Measurements from ENCODE around the gene TLK1.

The TLK1 gene

DNA sequence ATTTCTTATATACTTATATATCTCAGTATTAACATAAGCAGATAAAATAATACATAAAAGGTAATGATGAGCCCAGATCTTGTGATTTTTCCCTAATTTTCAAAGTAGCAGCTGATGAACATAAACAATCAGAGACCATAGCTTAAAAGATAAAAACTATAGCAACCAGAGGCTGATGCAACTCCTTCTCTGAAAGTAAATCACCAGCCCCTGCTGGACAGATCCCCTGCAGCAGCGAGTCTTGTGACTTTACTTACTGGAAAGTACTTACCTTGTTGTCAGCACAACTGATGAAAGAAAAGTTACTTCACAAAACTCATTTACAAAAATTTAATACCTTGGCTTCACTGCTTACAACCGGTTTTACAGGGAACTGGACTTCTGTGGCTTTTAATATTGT is 164.4 kb downstream of the TLK1 start:
- no peak for DNase-seq

DNA sequence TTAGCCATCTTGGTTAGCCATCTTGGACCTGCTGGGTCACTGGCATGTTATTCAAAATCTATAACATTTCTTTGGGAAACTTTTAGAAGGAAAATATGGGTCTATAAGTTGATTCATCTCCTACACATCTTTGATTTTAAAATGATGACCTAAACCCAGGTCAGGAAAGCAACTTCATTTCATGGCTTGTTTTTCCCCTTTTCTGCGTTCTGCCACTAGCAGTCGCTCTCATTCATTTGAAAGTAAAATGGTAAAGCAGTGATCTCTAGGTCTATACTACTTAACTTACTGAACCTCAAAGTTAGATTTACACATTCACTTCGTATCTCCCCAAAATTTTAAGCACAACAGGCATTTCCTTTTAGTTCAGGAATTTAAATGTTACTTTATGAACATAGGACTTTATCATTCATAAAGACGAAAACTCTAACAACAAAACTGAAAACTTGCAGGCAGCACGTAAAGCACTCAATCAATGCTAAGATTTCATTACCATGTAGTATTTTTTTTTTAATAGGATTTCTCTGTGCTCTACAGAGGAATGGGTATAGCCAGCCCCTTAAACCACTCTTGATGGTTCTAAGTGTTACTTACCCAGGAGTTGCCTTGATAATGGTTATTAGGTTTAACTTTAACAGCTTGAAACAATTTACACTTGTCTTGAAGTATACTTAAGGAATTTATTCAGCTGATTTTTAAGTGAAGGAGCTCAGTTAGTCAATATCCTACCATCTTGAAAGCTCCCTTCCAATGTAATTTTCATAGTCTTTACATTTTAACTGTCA is 169.1 kb downstream of the TLK1 start:
- DNase-seq: no peak

DNA sequence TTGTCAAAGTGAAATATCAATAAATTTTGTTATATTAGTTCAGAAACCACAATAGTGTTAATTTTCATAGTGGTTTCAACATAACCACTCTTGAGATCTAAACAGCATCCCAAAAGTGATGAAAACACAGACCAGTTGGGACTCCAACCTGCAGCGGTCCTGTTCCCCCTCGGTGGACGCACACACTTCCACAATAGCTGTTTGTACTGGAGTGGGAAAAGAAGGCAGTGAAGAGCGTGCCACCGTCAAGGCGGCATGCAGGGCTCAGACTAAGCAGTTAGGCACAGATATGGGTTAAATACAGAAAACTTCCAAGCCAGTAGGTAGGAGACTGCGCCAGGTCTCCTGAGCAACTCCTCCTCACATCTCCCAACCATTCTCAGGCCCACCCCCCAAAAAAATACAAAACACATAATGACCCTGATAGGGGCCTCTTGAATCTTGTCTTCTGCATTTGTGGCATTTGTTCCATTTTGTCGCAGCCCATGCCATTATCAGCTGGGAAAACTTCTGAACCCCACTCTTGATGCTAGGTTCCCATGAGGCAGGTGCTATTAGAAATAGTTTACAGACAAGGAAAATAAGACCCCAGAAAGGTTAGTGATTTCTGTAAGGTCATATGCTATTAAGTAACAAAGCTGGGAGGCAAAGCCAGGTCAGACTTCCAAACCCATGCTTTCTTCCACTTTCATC is 174.0 kb downstream of the TLK1 start:
- no peak for DNase-seq

DNA sequence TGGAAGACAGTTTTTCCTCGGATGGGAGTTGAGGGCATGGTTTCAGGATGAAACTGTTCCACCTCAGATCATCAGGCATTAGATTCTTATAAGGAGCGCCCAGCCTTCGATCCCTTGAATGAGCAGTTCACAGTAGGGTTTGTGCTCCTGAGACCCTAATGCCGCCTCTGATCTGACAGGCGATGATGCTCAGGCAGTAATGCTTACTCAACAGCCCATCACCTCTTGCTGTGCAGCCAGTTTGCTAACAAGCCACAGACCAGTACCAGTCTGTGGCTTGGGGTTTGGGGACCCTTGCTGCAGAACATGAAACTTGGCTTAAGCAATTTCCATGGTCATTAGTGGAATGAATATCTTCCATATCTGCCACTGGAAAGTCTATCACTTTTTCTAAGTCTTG is 175.3 kb downstream of the TLK1 start:
- DNase-seq: no peak

DNA sequence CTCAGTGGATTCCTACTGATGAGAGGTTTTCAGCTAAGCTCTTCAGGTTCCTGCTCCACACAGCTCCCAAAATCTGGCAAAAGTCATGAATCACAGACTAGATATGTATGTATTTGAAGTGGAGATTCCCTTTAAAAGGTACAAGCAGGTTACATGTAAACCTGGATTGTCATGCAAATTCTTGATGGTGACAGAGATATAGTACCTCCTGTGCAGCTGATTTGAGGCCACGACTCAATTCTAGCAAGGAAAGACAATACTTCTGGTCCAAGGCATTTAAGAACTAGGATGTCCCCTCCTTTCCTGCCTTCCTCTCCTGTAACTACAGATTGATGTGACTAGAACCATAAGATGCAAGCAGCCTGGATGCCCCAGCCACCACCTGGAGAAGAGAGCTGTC is 176.6 kb downstream of the TLK1 start:
- no peak for DNase-seq

DNA sequence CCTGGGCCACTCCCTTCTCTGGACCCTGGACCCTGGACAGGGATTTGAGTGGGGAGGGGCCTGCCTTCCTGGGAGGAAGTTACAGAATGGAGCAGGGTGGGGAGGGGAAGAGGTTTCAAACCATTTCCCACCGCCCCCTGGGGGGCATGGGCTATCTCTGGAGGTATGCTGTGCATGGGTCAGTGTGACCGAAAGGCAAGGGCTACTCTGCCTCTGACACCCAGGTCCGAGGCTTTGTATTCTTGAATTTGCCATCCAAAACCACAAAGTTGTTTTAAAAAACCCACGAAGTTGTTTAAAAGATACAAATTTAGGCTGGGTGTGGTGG is 184.8 kb downstream of the TLK1 start:
- DNase-seq: no peak

DNA sequence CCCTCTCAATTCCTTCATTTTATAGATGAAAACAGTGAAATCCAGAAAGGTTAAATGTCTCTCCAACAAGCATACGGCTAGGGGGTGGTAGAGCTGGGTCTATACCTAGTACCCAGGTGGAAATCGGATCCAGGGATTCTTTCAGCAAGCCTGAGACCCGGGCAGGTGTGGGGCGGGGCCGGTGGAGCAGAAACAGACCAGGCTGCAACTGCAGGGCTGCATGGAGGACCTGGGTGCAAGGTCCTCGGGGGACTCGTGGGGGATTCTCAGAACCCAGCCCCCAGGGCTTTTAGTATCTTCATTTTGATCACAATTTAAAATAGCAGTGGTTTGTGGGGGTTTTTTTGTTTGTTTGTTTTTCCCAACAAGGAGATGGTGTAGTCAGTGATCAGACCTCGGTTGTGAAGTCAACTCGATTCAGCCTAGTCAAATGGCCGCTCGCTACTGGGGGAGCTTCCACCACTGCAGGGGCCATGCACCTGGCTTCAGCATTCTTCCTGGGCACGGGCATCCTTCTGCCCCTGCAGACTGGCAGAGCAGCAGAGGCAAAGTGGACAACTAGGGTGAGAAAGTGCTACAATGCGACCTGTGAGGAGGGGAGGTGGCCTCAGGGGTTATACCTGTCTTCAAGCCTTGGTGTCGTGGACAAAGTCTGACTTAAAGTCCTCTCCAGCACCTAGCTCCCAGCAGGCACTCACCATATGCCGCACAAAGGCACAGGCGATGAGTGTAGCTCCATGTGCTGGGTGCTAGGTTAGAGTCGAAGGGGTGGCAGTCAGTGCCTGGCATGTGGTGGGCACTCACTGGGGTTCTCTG is 185.4 kb downstream of the TLK1 start:
- no peak for DNase-seq

DNA sequence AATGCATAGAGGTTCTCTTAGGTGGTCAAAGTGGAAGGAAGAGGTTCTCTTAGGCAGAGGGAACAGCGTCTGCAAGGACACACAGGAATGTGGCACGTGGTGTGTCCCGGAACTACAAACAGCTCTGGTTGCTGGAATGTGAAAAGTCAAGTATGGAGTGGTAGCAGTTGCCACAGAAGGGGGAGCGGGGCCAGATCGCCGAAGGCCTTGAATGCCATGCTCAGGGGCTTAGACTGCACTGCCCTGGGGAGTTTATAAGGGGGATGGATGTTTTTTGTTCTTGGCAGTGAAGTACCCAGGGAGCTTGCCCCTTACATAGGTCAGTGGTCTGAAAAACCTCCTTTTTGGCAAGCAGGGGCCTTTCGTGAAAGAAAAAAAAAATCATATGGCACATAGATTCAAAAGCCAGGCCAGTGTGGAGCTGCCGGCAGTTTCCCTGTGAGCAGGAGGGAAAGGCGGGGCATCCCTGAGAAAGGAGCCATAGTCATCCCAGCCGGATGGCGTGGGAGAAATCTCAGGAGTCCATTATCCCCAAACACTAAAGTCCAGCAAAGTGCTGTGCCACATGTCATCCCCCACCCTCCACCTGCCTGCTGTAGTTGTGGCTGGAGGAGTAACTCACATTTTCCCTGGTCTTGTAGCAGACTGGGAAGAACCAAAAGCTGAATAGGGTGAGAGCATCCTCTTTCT is 186.2 kb downstream of the TLK1 start:
- no peak for DNase-seq

DNA sequence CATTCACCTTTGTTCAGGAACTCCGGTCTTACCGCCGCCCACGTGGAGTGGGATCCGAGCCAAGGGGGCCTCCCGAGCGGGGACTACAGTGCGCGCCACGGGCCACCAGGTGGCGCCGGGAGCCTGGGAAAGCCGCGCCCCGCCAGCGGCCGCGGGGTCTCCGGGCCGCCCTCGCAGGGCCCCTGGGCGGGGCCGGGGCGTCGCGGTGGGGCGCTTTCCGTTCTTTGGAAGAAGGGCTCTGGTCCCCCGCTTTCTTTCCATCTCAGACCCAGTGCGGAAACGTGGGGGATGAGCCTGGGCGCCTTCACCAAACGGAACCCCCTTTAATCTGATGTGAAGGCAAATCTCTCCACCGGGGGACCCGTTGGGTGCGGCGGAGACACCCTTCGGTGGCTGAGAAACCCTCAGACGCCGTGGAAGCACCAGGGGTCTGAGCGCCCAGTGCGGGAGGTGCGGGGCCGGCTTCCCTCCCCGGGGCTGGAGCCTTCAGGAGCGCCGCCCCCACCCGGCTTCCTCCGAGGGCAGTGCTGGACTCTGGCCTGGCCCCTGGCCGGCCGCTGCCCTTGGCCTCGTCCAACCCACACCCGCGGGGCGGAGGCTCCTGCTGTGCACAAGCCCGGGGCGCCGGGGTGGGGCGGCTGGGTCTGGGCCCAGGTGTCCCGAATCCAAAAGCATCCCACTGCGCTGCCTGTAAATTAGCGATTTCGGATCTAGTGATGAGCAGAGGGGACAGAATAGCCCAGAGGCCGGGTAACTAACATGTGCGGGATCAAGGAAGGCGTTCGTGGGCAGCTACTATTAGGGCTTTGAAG is 187.0 kb downstream of the TLK1 start:
- DNase-seq: peak; percentile 92

DNA sequence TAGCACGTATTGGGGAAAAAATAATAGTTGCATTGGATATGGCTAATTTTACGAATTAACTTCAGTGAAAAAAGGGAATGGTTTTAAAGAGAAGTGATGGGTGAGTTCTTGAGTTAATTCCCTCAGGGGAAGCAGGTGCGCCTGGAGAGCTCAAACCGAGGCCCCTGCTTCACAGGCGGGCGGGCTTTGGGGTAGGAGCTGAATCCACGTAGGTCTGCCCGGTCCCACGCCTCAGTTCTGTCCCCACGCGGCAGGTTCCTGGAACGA is 187.5 kb downstream of the TLK1 start:
- no peak for DNase-seq

DNA sequence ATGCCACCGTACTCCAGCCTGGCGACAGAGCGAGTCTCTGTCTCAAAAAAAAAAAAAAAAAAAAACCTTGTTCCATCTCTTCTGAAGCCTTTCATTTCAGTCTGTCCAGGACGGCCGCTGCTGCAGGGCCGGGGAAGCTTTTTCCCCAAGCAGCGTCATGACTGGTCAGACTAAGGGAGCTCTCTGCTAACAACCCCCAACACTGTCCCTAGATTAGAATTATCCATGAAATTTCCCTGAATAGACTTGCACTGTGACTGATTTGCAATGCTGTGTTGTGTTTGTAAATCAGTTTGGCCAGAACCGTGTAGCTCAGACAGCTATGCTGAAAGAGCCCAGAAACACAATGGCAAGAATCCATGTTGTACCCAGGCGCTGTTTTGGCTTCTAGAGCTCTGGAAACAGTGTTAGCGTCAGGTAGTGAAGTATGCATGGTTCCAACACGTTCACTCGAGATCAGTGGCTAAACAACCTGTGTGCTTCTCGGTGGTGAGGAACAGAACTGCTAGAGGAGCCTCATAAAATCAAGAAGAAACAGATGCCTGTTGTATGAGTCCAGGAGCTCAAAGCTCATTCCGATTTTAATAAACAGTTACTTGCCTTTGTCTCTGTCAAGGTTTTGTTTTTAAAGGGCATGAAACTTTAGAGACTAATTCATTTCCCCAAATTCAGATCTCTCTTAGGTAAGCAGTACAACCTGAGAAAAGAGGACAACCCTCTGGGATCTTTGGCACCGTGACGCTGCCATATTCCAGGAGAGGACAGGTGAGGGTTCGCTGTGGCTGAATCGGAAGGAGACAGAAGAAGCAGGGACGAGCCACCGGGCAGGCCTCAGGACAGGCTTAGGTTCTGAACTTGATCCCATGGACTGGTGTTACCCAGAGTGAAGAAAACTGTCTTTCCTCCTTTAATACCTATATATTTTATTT is 188.1 kb downstream of the TLK1 start:
- no peak for DNase-seq

DNA sequence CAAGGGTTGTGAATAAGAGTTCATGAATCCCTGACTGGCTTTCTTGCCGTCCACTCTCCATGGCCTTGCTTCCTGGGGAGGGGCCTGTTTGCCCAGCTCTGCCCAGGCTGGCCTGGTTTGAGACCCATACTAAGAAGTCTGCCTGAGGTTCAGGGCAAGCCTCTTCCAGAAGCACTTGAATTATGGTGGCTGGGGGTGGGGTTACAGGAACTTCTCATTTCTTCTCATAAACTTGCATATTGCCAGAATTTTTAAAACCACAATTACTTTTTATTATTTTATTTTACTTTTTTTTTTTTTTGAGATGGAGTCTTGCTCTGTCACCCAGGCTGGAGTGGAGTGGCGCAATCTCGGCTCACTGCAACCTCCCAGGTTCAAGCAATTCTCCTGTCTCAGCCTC is 189.6 kb downstream of the TLK1 start:
- no peak for DNase-seq

DNA sequence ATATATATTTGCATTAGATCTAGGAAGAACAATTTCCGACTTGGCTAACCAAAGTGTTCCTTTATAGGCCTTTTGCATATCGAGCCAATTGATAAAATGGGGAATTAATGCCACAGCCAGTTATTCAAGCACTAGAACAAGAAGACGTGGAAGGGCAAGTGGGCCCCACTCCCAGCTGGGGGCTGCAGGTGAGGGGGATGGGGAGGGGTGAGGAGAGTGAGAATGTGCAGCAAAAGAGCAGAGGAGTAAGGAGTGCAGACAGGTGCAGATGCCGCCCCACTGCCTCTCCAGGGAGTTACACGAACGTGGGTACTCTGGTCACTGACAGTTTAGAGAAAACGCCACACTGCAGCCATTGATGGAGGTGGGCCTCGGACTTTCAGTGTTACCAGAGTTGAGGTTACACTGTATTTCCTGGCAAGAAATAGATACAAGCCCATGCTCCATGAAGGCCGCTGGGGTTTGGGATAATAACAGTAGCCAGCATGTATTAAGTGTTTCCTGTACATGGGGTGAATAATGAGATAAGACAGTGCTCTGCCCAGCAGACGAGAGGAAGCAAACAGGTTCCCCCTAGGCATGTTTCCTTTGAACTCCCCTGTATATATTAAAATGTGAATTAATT is 190.7 kb downstream of the TLK1 start:
- DNase-seq: no peak

DNA sequence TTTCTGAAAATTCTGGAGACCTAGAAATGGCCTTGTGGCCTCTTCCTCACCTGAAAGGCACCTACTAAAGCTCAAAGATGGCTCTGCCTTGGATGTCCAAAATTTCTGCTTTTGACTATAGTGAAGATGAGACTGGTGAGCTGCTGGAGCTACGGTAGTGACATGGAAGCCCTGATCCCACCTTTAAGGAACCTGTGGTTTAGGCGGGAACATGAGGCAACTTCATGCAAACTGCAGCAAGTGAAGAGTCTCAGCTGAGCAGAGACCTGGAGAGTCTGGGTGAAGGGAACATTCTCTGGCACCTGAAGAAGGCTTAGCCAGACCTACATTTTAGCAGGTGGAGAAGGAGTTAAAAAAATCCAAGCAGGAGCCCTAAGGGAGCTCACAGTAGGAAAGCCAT is 191.7 kb downstream of the TLK1 start:
- DNase-seq: no peak

DNA sequence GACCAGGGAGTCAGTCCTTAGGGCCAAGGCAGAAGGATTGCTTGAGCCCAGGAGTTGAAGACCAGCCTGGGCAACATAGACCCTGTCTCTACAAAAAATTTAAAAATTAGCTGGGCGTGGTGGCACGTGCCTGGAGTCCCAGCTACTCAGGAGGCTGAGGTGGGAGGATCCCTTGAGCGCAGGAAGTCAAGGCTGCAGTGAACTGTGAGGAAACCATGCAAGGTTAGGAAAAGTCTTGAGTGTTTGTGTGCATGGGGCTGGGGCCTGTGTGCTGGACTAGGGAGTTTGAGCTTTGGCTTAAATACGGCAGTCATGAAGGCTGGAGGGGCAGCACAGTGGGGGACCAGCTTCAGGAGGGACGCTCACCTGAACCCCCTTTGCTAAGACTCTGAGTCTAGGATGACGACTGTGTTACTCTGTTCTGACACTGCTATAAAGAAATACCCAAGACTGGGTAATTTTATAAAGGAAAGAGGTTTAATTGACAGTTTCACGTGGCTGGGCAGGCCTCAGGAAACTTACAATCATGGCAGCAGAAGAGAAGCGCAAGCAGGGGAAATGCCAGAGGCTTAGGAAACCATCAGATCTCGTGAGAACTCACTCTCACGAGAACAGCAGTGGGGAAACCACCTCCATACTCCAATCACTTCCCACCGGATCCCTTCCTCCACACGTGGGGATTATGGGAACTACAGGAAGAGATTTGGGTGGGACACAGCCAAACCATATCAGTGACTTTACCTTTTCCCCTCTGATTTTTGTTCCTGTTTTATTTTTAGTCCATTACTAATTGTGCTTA is 192.3 kb downstream of the TLK1 start:
- no peak for DNase-seq

DNA sequence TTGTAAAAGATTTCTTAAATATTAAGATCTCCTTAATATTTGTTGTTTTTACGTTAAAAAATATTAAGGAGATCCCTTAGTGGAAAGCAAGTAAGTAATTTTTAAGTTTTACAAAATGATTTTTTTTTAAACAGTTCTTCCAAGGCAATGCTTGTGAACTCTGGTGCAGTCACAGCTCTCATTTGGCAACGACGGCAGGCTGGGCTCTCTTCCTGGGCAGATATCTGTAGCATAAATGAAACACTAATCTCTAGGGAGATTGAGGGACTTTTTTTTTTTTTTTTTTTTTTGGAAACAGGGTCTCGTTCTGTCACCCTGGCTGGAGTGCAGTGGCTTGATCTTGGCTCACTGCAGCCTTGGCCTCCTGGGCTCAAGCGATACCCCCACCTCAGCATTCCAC is 193.1 kb downstream of the TLK1 start:
- DNase-seq: no peak

DNA sequence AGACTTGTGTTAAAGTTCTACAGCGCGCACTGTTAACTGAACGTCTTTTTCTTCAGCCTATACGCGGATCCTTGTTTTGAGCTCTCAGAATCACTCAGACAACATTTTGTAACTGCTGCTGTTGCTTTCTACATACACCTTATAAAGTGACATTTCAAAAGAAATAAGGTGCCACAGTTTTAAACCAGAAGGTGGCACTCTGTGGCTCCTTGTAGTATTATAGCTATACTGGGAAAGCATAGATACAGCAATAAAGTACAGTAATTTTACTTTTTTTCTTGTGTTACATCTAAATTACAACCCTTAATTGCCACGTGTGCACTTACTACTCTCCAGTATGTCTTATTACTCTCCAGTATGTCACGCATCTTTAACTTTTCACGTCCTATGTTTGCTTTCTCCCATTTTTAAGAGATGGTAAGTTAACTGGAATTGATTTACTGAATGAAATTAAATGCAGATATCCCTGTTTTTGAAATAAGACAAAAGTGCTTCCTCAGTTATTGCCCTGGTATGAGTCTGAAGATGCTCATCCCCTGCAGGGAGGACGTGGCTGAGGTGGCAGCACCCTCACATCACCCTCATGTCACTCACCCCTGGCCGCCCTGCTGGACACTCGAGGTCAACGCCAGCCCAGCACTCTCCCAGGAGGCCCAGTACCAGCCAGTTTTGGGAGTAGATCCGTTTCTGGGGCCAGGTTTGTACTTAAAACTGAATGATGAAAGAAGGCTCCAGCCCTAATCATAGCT is 193.9 kb downstream of the TLK1 start:
- no peak for DNase-seq

DNA sequence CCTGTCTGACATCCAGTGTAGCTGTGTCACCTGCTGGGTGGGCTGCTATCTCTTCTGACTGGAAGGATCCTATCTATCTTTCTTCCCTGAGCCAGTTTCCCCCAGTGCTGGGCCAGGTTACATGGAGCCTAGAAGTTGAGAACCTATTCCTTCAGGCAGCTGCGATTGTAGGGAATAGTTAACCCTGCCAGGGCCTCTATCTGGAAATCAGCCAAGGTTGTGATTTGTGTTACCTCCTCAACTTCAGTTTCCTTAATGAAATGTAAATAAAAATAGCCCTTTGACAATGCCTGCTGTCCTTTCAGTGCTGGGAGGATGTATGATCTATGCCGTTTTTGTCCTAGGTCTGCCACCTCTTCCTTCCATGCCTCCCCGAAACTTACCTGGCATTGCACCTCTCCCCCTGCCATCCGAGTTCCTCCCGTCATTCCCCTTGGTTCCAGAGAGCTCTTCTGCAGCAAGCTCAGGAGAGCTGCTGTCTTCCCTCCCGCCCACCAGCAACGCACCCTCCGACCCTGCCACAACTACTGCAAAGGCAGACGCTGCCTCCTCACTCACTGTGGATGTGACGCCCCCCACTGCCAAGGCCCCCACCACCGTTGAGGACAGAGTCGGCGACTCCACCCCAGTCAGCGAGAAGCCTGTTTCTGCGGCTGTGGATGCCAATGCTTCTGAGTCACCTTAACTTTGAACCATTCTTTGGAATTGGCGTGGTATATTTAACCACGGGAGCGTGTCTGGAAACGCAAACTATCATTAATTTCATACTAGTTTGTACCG is 195.1 kb downstream of the TLK1 start:
- no peak for DNase-seq

DNA sequence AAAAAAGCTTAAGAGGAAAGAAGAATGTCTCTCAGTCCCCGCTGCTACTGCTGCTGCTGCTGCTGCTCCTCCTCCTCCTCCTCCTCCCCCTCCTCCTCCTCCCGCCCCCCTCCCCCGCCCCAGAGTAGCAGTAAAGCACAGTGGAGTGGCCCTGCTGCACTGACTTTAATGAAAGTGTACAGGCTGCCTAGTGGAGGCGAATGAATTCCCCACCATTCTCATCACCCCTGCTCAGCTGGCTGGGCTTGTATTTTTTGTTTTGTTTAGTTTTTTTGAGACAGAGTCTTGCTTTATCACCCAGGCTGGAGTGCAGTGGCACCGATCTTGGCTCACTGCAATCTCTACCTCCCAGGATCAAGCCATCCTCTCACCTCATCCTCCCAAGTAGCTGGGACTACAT is 197.3 kb downstream of the TLK1 start:
- DNase-seq: no peak
